NAMALWA (cell line): ENCODE measurements around the gene MCM5.
"Not testable (repeated sequence)": the region's sequence is repeated elsewhere in the genome, so short reads cannot be mapped to it uniquely, and the experiment has no call there.

Source experiments
- DNase-seq: peaks from one replicate; pipeline ENCODE4 v3.0.0-alpha.2; 2015; ENCODE audit warnings: low spot score

The MCM5 gene

GRCh38 chr22:35379146-35379993, 20.6 kb upstream of the MCM5 start:
- DNase-seq: no peak

- DNase-seq: no peak
Observed at GRCh38 chr22:35380013-35380412, 19.9 kb upstream of the MCM5 start.

- no peak for DNase-seq
Observed at GRCh38 chr22:35380537-35381423, 19.2 kb upstream of the MCM5 start, which contains the start of gene HMOX1. Gene HMOX1 (plus strand): TSS chr22:35381096. CDS start chr22:35381174, 78 bp downstream.

- DNase-seq: no peak
Observed at GRCh38 chr22:35381424-35382009, 18.4 kb upstream of the MCM5 start.

GRCh38 chr22:35383679-35384071, 16.3 kb upstream of the MCM5 start:
- DNase-seq: no peak

- no peak for DNase-seq
Observed at GRCh38 chr22:35384527-35384926, 15.4 kb upstream of the MCM5 start.

GRCh38 chr22:35384975-35385588, 14.9 kb upstream of the MCM5 start:
- no peak for DNase-seq

GRCh38 chr22:35386670-35387288, 13.2 kb upstream of the MCM5 start:
- no peak for DNase-seq

GRCh38 chr22:35390933-35391332, 9.0 kb upstream of the MCM5 start:
- no peak for DNase-seq

- DNase-seq: no peak
Observed at GRCh38 chr22:35392357-35392756, 7.6 kb upstream of the MCM5 start.

GRCh38 chr22:35393116-35394010, 6.6 kb upstream of the MCM5 start:
- DNase-seq: no peak

- DNase-seq: no peak
Observed at GRCh38 chr22:35394011-35394312, 6.0 kb upstream of the MCM5 start.

- no peak for DNase-seq
Observed at GRCh38 chr22:35394810-35395563, 5.0 kb upstream of the MCM5 start.

GRCh38 chr22:35396622-35397021, 3.3 kb upstream of the MCM5 start:
- DNase-seq: not testable (repeated sequence)

- no peak for DNase-seq
Observed at GRCh38 chr22:35397095-35397904, 2.6 kb upstream of the MCM5 start.

GRCh38 chr22:35398591-35398973, 1.4 kb upstream of the MCM5 start:
- no peak for DNase-seq

GRCh38 chr22:35399114-35399677, 744 bp upstream of the MCM5 start:
- DNase-seq: no peak

- DNase-seq: peak; percentile 56
Observed at GRCh38 chr22:35400501-35400790, 506 bp downstream of the MCM5 start.

- DNase-seq: no peak
Observed at GRCh38 chr22:35401863-35402262, 1.9 kb downstream of the MCM5 start.
